Measurements from ENCODE around the gene HTR5A.

HTR5A gene

DNA sequence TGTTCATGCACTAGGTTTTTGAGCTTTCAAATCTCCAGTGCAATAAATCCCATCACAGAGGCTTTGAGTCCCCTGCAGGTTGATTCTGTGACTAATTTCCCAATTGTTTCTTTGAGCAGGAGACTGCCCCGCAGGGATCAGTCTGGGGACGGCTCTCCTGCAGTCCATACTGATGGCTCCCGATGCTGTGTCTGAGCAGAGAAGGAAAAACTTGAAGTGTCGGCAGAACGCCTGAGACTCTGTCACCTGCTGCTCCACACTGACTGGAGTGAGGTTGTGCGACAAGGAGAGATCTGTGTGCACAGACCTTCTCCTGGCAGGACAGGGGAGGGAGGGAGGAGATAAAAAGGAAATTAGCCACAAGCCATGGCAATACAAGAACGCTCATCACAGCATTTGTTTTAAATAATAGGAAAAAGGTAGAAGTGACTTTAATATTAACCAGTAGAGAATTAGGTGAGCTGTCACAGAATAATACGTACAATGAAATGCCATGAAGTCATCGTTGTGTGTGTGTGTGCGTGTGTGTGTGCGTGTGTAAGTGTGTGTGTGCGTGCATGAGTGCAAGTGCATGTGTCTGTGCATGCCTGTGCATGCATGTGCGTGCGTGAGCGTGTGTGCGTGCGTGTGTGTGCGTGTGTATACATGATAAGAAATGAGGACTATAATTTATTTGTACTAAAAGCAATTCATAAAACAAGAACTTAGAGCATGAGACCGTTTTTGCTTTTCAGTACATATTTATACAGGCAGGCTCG is 38.2 kb downstream of the HTR5A start:
- TF ChIP-seq, protein P1, sequence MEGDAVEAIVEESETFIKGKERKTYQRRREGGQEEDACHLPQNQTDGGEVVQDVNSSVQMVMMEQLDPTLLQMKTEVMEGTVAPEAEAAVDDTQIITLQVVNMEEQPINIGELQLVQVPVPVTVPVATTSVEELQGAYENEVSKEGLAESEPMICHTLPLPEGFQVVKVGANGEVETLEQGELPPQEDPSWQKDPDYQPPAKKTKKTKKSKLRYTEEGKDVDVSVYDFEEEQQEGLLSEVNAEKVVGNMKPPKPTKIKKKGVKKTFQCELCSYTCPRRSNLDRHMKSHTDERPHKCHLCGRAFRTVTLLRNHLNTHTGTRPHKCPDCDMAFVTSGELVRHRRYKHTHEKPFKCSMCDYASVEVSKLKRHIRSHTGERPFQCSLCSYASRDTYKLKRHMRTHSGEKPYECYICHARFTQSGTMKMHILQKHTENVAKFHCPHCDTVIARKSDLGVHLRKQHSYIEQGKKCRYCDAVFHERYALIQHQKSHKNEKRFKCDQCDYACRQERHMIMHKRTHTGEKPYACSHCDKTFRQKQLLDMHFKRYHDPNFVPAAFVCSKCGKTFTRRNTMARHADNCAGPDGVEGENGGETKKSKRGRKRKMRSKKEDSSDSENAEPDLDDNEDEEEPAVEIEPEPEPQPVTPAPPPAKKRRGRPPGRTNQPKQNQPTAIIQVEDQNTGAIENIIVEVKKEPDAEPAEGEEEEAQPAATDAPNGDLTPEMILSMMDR (IDR thresholded peaks at IDR 0.05) = no peak
- no peak overlapping the region for H3K27ac ChIP-seq
- H3K9me3 ChIP-seq (ENCODE audit: control insufficient read depth, low read length) = no peaks in the 10 kb centered on the region
- H3K4me2 ChIP-seq (ENCODE audit: low read length) = no peak overlapping the region
- H3K79me2 ChIP-seq = no peaks in the 10 kb centered on the region
- no peak overlapping the region for H3K4me3 ChIP-seq (ENCODE audit: low read depth, low read length)
- no peak overlapping the region for H2AFZ ChIP-seq
- H3K4me1 ChIP-seq = no peaks in the 10 kb centered on the region
- no peaks in the 10 kb centered on the region for H3K36me3 ChIP-seq (ENCODE audit: control insufficient read depth, insufficient read depth, low read length)
- H3K9ac ChIP-seq = no peak overlapping the region
- H3K27me3 ChIP-seq (ENCODE audit: control insufficient read depth, insufficient read depth, low read length) = no peaks in the 10 kb centered on the region

DNA sequence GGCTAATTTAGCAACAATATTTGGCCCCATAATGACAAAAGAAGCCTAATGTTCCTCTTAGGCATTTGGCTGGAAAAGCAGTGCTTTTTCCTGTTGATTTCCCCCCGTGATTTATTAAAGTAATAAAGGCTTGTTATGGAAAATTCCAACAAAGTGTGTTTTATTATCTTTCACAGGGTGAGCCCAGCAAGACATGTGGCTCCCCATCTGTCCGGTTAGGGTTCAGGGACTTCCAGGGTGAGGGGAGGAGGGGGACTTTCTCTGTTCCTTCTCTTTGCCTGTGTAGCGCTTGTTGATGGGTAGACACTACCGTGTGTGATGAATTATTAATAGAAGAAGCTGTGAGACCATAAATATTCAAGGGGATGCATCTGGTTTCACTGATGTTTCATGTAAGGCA is 39.0 kb downstream of the HTR5A start:
- no peak overlapping the region for H3K4me3 ChIP-seq (ENCODE audit: low read depth, low read length)
- no peaks in the 10 kb centered on the region for H3K9me3 ChIP-seq (ENCODE audit: control insufficient read depth, low read length)
- H3K27me3 ChIP-seq (ENCODE audit: control insufficient read depth, insufficient read depth, low read length) = no peaks in the 10 kb centered on the region
- TF ChIP-seq, protein P1 (IDR thresholded peaks at IDR 0.05) = no peak
- no peak overlapping the region for H3K27ac ChIP-seq
- no peaks in the 10 kb centered on the region for H3K4me1 ChIP-seq
- H3K36me3 ChIP-seq (ENCODE audit: control insufficient read depth, insufficient read depth, low read length) = no peaks in the 10 kb centered on the region
- H3K79me2 ChIP-seq = no peaks in the 10 kb centered on the region
- no peak overlapping the region for H2AFZ ChIP-seq
- no peak overlapping the region for H3K9ac ChIP-seq
- H3K4me2 ChIP-seq (ENCODE audit: low read length) = no peak overlapping the region

DNA sequence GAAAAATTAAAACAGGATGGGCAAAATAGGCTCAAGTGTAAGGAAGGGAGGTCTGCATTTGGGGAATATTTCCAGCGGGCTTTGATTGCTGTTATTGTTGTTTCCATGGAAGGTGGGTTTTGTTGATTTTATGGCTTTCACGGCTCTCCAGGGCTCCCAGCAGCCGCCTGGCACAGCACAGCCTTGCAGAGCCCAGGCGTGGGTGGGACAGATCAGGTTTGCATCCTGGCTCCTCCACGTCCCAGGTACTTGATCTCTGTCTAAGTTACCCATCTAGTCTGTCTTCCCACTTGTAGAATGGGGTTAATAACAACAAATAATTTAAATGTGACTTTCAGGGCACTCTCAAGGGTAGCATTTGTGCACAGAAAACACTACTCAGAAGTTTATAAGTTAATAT is 45.2 kb downstream of the HTR5A start:
- Histone ChIP-seq H3K4me3 (ENCODE audit: low read depth, low read length) (no peak overlapping the region), H3K27me3 (ENCODE audit: control insufficient read depth, insufficient read depth, low read length) (no peaks in the 10 kb centered on the region), H3K9me3 (ENCODE audit: control insufficient read depth, low read length) (no peaks in the 10 kb centered on the region), H2AFZ (no peak overlapping the region), H3K79me2 (no peaks in the 10 kb centered on the region), H3K27ac (no peak overlapping the region), H3K4me1 (no peaks in the 10 kb centered on the region), H3K4me2 (ENCODE audit: low read length) (no peak overlapping the region), H3K36me3 (ENCODE audit: control insufficient read depth, insufficient read depth, low read length) (no peaks in the 10 kb centered on the region), H3K9ac (no peak overlapping the region)
- TF ChIP-seq, protein P1 (IDR thresholded peaks at IDR 0.05) = no peak

DNA sequence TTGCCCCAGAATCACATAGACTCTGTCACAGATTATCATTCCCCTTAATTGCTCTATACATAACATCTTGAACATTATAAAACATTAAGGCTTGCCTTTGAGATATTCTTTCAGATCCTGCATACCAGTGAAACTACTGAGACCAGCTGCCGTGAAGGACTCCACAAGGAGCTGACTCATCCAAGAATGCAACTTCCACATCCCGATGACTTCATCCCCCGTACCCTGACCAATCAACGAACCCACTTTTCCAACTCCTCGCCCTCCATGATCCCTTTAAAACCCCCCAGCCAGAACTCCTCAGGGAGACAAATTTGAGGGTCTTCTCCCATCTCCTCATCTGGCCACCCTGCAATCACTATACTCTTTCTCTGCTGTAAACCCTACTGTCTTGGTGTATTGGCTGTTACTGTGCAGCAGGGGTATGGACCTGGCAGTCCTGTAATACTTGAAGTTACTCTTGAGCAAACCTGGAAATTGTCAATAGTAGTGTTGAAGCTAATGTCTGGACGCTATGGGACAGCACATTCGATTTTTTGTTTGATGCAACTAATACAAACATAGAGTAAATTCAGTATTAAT is 49.8 kb downstream of the HTR5A start:
- no peaks in the 10 kb centered on the region for H3K79me2 ChIP-seq
- no peak overlapping the region for H3K4me3 ChIP-seq (ENCODE audit: low read depth, low read length)
- H3K9ac ChIP-seq = no peak overlapping the region
- H3K4me1 ChIP-seq = no peaks in the 10 kb centered on the region
- H3K36me3 ChIP-seq (ENCODE audit: control insufficient read depth, insufficient read depth, low read length) = no peaks in the 10 kb centered on the region
- no peak overlapping the region for H3K4me2 ChIP-seq (ENCODE audit: low read length)
- no peaks in the 10 kb centered on the region for H3K27me3 ChIP-seq (ENCODE audit: control insufficient read depth, insufficient read depth, low read length)
- H2AFZ ChIP-seq = no peak overlapping the region
- TF ChIP-seq, protein P1 (IDR thresholded peaks at IDR 0.05) = no peak
- H3K9me3 ChIP-seq (ENCODE audit: control insufficient read depth, low read length) = no peaks in the 10 kb centered on the region
- no peak overlapping the region for H3K27ac ChIP-seq

DNA sequence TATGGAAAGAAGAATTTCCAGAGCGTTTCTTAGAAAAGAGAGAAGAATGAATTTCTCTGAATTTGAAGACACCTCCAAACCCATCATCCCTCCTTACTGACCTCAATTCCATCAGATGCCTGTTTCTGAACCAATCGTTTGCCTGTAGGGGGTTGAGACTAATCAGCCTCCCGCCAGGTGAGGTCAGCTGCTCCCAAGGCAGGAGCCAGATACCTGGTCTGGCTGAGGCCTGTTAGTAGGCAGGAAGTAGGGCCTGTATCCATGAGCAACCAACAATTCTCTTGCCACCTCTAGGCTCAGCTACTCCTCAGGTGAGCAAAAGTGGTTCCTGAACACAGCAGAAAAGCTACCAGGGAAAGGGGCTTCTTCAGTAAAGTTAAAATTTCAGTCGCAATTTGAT is 50.3 kb downstream of the HTR5A start:
- TF ChIP-seq, protein P1 (IDR thresholded peaks at IDR 0.05) = no peak
- H3K27ac ChIP-seq = no peak overlapping the region
- no peak overlapping the region for H3K4me3 ChIP-seq (ENCODE audit: low read depth, low read length)

More for the DNA sequence above, 50.3 kb downstream of the HTR5A start:
- Histone ChIP-seq H3K4me2 (ENCODE audit: low read length) (no peak overlapping the region), H3K79me2 (no peaks in the 10 kb centered on the region), H3K27me3 (ENCODE audit: control insufficient read depth, insufficient read depth, low read length) (no peaks in the 10 kb centered on the region), H3K4me1 (no peaks in the 10 kb centered on the region), H3K9ac (no peak overlapping the region), H3K9me3 (ENCODE audit: control insufficient read depth, low read length) (no peaks in the 10 kb centered on the region), H3K36me3 (ENCODE audit: control insufficient read depth, insufficient read depth, low read length) (no peaks in the 10 kb centered on the region), H2AFZ (no peak overlapping the region)
